NCI-H1436 treated with DMSO at 0.1 percent for 48 hours (cell line): ENCODE data around the gene PAM16.
"Not testable (repeated sequence)": the region's sequence is repeated elsewhere in the genome, so short reads cannot be mapped to it uniquely, and the experiment has no call there.

Source experiments
- DNase-seq: peaks from one replicate; lab custom pipeline; 2025; lab: John Stamatoyannopoulos, UW

Gene PAM16

DNA sequence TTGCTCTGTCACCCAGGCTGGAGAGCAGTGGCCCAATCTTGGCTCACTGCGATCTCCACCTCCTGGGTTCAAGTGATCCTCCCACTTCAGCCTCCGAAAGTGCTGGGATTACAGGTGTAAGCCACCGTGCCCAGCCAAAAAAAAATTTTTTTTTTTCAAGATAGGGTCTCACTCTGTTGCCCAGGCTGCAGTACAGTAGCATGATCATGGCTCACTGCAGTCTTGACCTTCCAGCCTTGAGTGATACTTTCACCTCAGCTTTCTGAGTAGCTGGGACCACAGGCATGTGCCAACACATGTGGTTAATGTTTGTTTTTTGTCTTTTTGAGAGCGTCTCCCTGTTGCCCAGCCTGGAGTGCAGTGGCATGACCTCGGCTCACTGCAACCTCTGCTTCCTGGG is 1.7 kb upstream of the PAM16 start:
- DNase-seq = no peak

DNA sequence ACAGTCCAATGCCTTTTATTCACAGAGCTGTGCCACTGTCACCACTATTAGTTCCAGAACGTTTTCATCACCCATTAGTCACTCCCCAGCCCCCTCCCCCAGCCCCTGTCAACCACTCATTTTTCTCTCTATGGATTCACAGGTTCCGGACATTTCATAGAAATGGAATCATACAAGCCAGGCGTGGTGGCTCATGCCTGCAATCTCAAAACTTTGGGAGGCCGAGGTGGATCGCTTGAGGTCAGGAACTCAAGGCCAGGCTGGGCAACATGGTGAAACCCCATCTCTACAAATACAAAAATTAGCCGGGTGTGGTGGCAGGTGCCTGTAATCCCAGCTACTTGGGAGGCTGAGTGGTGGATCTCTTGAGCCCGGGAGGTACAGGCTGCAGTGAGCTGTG is 759 bp upstream of the PAM16 start:
- DNase-seq = no peak

DNA sequence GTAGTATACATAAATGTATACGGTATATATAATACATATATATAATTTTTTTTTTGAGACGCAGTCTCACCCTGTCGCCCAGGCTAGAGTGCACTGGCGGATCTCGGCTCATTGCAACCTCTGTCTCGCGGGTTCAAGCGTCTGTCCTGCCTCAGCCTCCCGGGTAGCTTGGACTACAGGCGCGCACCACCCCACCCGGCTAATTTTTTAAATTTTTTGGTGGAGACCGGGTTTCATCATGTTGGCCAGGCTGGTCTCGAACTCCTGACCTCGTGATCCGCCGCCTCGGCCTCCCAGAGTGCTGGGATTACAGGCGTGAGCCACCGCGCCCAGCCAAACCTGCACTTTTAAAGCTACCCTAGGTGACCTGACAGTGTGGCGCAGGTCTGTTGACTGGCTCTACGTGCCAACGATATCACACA is 745 bp downstream of the PAM16 start:
- DNase-seq = no peak

- no peak for DNase-seq
Measured at GRCh38 chr16:4349332-4349731, 1.8 kb downstream of the PAM16 start.

DNA sequence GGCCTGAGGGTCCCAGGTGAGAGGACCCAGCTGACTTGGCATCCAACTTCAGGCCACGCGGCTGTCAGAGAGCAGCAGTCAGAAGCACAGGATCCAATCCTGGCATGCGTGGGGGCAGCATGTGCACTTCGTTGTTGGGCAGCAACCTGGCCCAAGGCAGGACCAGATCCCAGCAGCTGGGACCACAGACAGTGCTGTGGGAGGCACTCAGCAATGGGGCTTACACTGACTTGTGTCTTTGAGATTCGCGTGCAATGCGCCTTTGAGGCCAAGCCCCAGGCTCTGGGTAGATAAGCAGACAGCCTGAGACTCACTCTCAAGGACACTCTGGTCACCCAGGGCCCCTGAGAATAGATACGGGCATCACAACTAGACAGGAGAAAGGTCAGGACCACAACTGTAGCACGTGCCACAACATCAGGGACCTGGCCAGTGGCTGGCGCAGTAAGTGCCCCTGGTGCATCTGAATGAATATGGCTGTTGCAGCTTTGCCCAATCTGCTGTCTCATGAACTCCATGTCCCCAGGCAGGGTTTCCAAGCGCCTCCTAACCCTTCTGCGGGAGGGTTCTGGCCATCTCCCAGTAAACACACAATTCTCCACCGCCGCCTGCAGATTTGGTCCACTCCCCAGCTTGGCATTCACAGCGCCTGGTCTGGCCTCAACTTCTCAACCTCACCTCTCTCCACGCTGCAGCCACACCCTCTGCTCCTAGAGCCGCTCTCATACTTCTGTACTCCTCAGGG is 3.2 kb downstream of the PAM16 start:
- DNase-seq = no peak

GRCh38 chr16:4347010-4347409 is 4.1 kb downstream of the PAM16 start:
- no peak for DNase-seq

GRCh38 chr16:4345836-4346781 is 5.0 kb downstream of the PAM16 start:
- DNase-seq = no peak

DNA sequence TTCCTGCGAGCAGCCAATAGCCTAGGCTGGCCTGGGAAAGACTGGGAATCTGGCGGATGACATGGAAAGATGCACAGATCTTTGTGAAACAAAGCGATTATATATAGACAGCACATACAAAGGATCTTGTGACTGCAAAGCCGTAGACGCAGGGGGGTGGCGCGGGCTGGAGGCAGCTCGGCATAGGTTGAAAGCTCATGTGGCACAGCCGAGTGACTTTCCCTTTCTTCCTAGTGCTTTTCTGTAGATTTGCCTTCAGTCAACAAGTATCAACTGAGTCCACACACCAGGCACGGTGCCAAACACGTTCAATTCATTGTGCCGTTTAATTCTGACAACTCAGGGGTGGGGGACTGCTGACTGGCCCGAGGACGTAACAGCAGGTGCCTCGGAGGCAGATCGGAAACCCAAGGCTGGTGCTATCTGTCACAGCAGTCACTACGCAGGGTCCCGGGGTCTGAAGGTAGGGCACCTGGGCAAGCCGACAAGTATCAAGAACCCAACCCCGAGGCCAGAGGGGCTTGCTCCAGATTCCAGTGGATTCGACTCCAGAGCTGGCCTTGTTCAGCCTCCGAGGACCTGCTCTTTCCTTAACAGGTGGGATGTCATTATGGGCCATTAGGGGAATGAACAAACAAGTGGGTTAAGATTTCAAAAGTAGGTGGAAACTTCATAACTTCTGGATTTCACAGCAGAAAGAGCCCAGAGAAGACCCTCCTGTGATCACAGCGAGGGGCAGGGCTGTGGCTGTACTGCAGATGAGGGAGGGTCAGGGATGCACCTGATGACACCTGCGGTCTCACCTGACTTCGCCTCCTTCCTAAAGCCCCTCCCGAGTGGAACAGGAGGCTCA is 5.9 kb downstream of the PAM16 start:
- no peak for DNase-seq

DNA sequence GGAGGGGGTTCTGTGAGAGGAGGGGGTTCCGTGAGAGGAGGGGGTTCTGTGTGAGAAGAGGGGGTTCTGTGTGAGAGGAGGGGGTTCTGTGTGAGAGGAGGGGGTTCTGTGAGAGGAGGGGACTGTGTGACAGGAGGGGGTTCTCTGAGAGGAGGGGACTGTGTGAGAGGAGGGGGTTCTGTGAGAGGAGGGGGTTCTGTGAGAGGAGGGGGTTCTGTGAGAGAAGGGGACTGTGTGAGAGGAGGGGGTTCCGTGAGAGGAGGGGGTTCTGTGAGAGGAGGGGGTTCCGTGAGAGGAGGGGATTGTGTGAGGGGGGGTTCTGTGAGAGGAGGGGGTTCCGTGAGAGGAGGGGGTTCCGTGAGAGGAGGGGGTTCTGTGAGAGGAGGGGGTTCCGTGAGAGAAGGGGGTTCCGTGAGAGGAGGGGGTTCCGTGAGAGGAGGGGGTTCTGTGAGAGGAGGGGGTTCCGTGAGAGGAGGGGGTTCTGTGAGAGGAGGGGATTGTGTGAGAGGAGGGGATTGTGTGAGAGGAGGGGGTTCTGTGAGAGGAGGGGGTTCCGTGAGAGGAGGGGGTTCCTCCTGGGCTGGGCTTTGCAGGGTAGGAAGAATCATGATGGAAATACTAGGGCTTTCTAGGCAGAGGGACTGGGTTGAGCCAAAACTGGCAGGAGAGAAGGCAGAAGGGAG is 6.7 kb downstream of the PAM16 start:
- not testable (repeated sequence) for DNase-seq

GRCh38 chr16:4342866-4343744 is 8.0 kb downstream of the PAM16 start:
- DNase-seq = no peak

DNA sequence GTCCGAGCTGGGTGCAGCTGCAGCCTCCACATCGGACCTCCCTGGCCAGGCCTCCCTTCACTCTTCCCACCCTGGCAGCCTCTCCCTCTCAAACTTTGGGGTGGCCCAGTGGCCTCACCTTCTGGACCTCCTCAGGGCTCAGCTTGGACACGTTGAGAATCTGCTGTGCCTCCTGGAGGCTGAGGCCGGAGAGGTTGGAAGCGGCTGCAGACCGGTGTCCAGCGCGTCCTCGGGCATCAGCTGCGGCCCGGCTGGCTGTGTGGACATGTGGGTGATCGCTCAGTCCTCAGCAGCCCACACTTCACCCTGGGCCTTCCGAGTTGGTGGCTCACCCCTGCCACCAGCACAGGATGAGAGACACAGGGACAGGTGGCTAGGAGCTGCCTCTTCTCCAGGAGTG is 9.9 kb downstream of the PAM16 start:
- no peak for DNase-seq

DNA sequence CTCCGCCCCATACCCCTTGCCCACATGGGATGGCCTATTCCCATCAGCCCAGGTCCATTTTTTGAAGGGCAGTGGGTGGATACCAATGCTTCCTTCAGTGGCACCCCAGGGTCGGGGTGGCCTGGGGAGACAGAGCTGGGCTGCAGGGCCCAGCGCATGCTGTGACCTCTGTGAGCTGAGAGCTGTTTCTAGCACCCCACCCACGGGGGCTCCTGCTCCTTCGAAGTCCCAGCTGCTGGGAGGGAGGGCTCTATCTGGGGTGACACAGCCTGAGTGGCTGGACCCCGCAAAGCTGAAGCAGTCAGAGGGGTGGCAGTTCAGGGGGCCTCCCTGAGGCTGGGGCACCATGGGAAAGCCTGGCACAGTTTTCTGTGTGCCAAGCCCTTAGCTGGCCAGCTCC is 10.7 kb downstream of the PAM16 start:
- no peak for DNase-seq

- no peak for DNase-seq
Measured at GRCh38 chr16:4339909-4340308, 11.2 kb downstream of the PAM16 start.

- DNase-seq = no peak
Measured at GRCh38 chr16:4339455-4339854, 11.7 kb downstream of the PAM16 start.

DNA sequence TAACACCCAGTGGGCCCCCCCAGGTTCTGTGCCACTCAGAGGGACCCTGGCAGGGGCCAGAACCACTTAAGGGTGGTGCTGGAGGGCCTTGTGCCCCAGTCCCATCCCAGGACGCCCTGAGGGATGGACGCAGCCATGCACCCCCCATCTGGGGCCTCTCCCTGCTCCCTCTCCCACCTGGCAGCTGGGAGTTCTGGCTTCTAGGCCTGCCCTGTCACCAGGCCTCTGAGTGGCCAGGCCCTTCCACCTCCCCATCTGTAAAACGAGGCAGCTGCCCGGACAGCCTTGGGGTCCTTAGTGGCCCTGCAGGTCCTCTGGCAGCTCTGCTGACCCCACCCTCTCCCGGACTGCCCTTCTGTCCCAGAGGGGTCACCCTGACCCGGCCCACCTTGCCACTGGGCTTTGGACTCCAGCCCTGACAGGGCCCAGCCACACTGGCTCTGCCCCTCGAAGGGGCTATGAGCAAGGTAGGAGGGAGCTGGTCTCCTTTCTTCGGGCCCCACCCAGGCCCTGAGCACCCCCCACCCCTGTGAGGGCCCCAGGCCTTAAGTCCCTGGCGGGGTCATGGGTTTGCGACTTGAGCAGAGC is 12.3 kb downstream of the PAM16 start:
- no peak for DNase-seq

DNA sequence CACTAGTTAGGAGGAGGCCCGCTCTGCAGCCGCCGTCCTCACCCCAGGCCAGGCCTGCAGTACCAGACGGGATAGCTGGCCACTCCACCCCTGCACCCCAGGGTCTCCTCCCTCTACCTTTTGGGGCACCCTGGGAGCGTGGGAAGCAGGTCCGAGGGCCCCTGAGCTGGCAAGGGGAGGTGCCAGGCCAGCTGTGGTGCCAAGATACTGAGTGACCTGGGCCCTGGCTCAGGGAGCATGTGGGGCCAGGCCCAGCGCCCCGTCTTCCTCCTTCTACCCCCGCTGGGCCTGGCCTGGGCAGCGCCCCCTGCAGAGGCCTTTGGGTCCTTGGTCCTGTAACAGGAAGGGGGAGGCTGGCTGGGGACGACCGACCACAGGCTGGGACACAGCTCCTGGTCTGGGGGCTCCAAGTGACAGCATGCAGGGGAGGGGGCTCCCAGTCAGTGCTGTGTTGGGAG is 13.0 kb downstream of the PAM16 start:
- no peak for DNase-seq

DNA sequence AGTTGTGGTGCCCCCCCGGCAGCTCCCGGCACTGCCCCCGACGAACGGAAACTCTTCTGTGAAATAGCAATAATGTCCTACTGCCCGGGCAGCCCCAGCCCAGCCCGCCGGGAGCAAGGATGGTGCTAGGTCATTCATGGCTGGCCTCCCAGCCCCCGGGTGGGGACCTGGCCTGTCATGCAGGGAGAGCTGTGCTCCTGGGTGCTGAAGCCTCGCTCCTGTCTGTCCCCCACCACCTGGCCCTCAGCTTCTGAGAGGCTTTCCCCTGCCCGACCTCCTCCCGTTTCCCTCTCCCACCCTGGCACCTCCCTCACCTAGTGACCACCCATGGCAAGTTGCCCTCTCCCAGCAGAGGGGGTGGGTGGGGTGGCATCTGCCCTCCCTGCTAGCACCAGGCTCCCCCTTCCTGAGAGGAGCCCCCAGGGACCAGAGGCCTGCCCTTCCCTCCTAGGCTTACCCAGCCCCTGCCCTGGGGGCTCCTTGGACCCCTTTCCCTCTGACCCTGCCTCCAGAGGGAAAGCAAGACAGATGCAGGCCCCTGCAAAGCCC is 13.5 kb downstream of the PAM16 start:
- no peak for DNase-seq

- DNase-seq = no peak
Measured at GRCh38 chr16:4336701-4337539, 14.2 kb downstream of the PAM16 start.
